Measurements from ENCODE around the gene PLXND1.
"Not testable (repeated sequence)": the region's sequence is repeated elsewhere in the genome, so short reads cannot be mapped to it uniquely, and the experiment has no call there.

Gene PLXND1

GRCh38 chr3:129548104-129548965 lies 58.1 kb downstream of the PLXND1 start:
- no peak for DNase-seq
- in situ Hi-C loops (cut with HindIII; ENCODE audit: low pct_ligation_motif_present, low pct_unique_long_range_greater_than_20kb, low sequenced_read_pairs): no loop called here

- DNase-seq: no peak
- in situ Hi-C loops (cut with HindIII; ENCODE audit: low pct_ligation_motif_present, low pct_unique_long_range_greater_than_20kb, low sequenced_read_pairs): no loop called here
These were observed 59.2 kb downstream of the PLXND1 start for GRCh38 chr3:129547241-129547640.

GRCh38 chr3:129545951-129546350 lies 60.5 kb downstream of the PLXND1 start:
- in situ Hi-C loops (cut with HindIII; ENCODE audit: low pct_ligation_motif_present, low pct_unique_long_range_greater_than_20kb, low sequenced_read_pairs); DNase-seq: not testable (repeated sequence)

DNA sequence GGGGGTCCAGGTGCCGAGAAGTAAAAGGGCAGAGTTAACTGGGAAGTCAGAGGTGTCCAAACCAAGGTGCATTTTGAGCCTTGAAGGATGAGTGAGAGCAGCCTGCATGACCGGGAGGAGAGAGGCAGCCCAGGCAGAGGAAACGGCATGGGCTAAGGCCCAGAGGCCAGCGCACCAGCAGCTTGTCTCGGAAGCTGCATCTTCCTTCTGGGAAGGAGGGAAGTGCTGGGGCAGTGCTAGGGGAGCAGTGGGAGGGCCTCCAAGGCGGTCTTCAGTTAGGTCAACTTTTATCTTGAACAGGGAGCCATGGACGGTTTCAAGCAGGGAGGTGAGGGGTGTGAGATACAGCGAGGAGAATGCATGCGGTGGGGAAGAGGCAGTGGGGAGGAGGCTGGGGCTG lies 62.5 kb downstream of the PLXND1 start:
- in situ Hi-C loops (cut with HindIII; ENCODE audit: low pct_ligation_motif_present, low pct_unique_long_range_greater_than_20kb, low sequenced_read_pairs): no loop called here

GRCh38 chr3:129543156-129543790 lies 63.2 kb downstream of the PLXND1 start, which contains the start of gene H1-8:
Gene H1-8 (plus strand): TSS chr3:129543175. CDS start chr3:129543219, 44 bp downstream.
- in situ Hi-C loops (cut with HindIII; ENCODE audit: low pct_ligation_motif_present, low pct_unique_long_range_greater_than_20kb, low sequenced_read_pairs): no loop called here
- no peak for DNase-seq

More for the DNA sequence above, 62.5 kb downstream of the PLXND1 start:
- DNase-seq: no peak

DNA sequence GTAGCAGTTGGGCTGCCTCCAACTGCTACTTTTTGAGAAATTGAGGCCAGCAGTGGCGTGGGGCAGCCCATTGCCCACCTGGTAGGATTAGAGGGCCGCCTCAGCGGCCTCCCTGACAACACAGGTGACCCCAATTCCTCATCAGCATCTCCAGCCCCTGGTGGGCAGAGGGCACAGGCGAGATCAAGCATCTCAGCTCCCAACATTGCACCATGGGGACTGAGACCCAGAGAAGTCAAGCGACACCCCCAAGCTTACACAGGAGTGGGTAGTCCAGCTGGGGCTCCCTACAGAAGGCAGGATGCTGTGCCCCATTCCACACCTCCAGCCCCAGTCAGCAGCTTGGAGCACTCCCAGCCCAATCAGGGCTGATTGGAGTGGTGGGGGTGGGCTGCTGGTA lies 63.7 kb downstream of the PLXND1 start:
- no peak for DNase-seq
- in situ Hi-C loops (cut with HindIII; ENCODE audit: low pct_ligation_motif_present, low pct_unique_long_range_greater_than_20kb, low sequenced_read_pairs): no loop called here

DNA sequence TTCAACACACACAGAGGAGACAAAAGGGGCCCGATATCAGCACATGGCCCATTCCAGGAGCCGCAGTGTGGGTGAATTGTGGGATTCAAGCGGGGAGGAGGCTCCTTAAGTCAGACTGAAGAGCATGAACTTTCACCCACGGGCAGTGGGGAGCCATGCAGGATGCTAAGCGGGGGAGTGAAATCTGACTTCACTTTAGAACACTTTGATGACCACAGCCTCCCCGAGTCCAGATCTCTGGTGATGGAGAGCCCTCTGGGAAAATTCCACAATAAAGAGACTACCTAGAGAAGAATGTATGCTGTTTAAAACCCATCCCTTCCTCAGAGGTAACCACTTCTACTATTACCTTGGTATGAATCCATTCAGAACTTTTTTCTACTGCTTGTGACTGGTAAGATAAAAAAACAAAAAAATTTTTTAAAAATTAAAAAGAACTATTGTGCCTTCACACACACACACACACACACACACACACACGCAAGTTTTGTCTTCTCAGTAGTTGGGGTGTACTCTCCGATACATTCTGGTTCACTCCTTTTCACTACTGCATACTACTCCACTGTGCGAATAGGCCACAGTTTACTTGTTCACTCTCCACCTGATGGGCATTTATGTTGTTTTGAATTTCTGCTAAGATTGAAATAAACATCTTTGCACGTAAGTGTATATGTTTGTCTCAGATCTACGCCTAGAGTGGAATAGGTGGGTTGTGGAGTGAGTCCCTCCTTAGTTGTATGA lies 65.5 kb downstream of the PLXND1 start:
- in situ Hi-C loops (cut with HindIII; ENCODE audit: low pct_ligation_motif_present, low pct_unique_long_range_greater_than_20kb, low sequenced_read_pairs): no loop called here
- DNase-seq: no peak

- in situ Hi-C loops (cut with HindIII; ENCODE audit: low pct_ligation_motif_present, low pct_unique_long_range_greater_than_20kb, low sequenced_read_pairs): no loop called here
- DNase-seq: no peak
These were observed 67.3 kb downstream of the PLXND1 start for GRCh38 chr3:129539206-129539605.

DNA sequence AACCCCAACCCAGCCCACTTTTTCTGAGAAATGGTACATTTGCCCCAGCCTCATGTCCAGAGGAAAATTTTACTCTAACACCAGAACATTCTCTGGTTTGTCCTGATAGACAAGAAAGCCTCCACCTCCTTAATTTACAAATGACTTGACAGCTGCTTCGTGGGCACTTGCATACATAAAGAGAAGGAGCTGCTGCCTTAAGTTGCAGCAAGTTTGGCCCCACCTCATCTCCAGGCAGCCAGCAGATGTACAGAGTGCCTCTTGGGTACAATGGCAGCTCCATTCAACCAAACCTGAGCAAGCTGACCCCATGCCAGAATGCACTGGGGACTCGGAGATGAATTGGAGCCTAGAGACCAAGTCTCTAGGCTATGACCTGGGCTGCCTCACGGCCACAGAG lies 69.7 kb downstream of the PLXND1 start:
- no peak for DNase-seq
- in situ Hi-C loops (cut with HindIII; ENCODE audit: low pct_ligation_motif_present, low pct_unique_long_range_greater_than_20kb, low sequenced_read_pairs): no loop called here

- in situ Hi-C loops (cut with HindIII; ENCODE audit: low pct_ligation_motif_present, low pct_unique_long_range_greater_than_20kb, low sequenced_read_pairs): no loop called here
- no peak for DNase-seq
These were observed 70.2 kb downstream of the PLXND1 start for GRCh38 chr3:129536374-129536667.

- no peak for DNase-seq
- in situ Hi-C loops (cut with HindIII; ENCODE audit: low pct_ligation_motif_present, low pct_unique_long_range_greater_than_20kb, low sequenced_read_pairs): no loop called here
These were observed 71.4 kb downstream of the PLXND1 start for GRCh38 chr3:129535075-129535474.

DNA sequence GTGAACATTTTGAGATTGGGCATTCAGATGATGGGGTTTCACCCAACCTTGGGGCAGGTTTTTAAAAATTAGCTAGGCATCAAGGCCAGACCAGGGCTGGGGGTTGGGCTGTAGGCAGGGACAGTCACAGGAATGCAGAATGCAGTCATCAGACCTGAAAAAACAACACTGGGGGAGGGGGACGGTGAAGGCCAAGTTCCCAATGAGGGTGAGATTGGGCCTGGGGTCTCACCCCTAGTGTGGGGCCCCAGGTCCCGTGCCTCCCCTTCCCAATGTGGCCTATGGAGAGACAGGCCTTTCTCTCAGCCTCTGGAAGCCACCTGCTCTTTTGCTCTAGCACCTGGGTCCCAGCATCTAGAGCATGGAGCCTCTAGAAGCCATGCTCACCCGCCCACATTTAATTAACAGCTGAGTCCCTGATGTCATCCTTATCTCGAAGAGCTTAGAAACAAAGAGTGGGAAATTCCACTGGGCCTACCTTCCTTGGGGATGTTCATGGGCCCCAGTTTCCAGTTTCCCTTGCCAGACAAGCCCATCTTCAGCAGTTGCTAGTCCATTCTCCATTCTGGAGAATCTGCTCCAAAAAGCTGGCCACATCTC lies 71.9 kb downstream of the PLXND1 start:
- no peak for DNase-seq
- in situ Hi-C loops (cut with HindIII; ENCODE audit: low pct_ligation_motif_present, low pct_unique_long_range_greater_than_20kb, low sequenced_read_pairs): no loop called here

GRCh38 chr3:129533406-129533805 lies 73.1 kb downstream of the PLXND1 start:
- in situ Hi-C loops (cut with HindIII; ENCODE audit: low pct_ligation_motif_present, low pct_unique_long_range_greater_than_20kb, low sequenced_read_pairs): no loop called here

GRCh38 chr3:129532261-129532660 lies 74.2 kb downstream of the PLXND1 start:
- in situ Hi-C loops (cut with HindIII; ENCODE audit: low pct_ligation_motif_present, low pct_unique_long_range_greater_than_20kb, low sequenced_read_pairs): no loop called here
- no peak for DNase-seq

More at GRCh38 chr3:129533406-129533805, 73.1 kb downstream of the PLXND1 start:
- DNase-seq: no peak

DNA sequence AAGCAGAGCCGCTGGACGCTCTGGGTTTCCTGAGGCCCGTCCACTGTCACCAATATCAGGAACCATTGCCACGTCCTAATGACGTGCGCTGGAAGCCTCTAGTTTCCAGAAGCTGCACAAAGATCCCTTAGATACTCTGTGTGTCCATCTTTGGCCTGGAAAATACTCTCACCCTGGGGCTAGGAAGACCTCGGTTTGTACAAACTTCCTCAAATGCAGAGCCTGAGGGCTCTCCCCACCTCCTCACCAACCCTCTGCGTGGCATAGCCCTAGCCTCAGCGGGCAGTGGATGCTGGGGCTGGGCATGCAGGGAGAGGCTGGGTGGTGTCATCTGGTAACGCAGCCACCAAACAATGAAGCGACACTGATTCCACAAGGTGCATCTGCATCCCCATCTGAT lies 74.8 kb downstream of the PLXND1 start:
- in situ Hi-C loops (cut with HindIII; ENCODE audit: low pct_ligation_motif_present, low pct_unique_long_range_greater_than_20kb, low sequenced_read_pairs): no loop called here
- DNase-seq: no peak

GRCh38 chr3:129530821-129531220 lies 75.7 kb downstream of the PLXND1 start:
- in situ Hi-C loops (cut with HindIII; ENCODE audit: low pct_ligation_motif_present, low pct_unique_long_range_greater_than_20kb, low sequenced_read_pairs): no loop called here
- no peak for DNase-seq

GRCh38 chr3:129530251-129530791 lies 76.2 kb downstream of the PLXND1 start:
- no peak for DNase-seq
- in situ Hi-C loops (cut with HindIII; ENCODE audit: low pct_ligation_motif_present, low pct_unique_long_range_greater_than_20kb, low sequenced_read_pairs): no loop called here

GRCh38 chr3:129529436-129530210 lies 76.9 kb downstream of the PLXND1 start:
- in situ Hi-C loops (cut with HindIII; ENCODE audit: low pct_ligation_motif_present, low pct_unique_long_range_greater_than_20kb, low sequenced_read_pairs): no loop called here
- no peak for DNase-seq

Measured in ACHN (cell line).